Stimulated activated CD8-positive, alpha-beta memory T cell treated with anti-CD3 and anti-CD28 coated beads, Interleukin-12 subunit alpha, Interleukin-12 subunit beta, amount 100 ng/mL, for 1 hour (primary cell): ENCODE measurements around the gene ATP6V1F.

ENCODE experiments used
- DNase-seq: peaks from one replicate; pipeline ENCODE4 v3.0.0-alpha.2; 2020; ENCODE audit warnings: low read depth

The ATP6V1F gene

GRCh38 chr7:128835790-128836641 is 26.6 kb upstream of the ATP6V1F start:
- no peak for DNase-seq

- no peak for DNase-seq
These were observed 25.8 kb upstream of the ATP6V1F start for GRCh38 chr7:128836729-128837348.

GRCh38 chr7:128837521-128837921 is 25.1 kb upstream of the ATP6V1F start:
- no peak for DNase-seq

GRCh38 chr7:128838109-128838779 is 24.4 kb upstream of the ATP6V1F start:
- no peak for DNase-seq

- DNase-seq: no peak
These were observed 23.5 kb upstream of the ATP6V1F start for GRCh38 chr7:128838981-128839731.

- no peak for DNase-seq
These were observed 22.9 kb upstream of the ATP6V1F start for GRCh38 chr7:128839751-128840177.

- DNase-seq: no peak
These were observed 22.1 kb upstream of the ATP6V1F start for GRCh38 chr7:128840326-128841170.

- DNase-seq: no peak
These were observed 21.4 kb upstream of the ATP6V1F start for GRCh38 chr7:128841171-128841690.

- peak; percentile 16 for DNase-seq
These were observed 20.6 kb upstream of the ATP6V1F start for GRCh38 chr7:128841921-128842673.

- DNase-seq: no peak
These were observed 19.7 kb upstream of the ATP6V1F start for GRCh38 chr7:128842674-128843641.

GRCh38 chr7:128843938-128844621 is 18.6 kb upstream of the ATP6V1F start:
- DNase-seq: no peak

- no peak for DNase-seq
These were observed 17.8 kb upstream of the ATP6V1F start for GRCh38 chr7:128844777-128845311.

GRCh38 chr7:128845475-128845874 is 17.2 kb upstream of the ATP6V1F start:
- no peak for DNase-seq

- no peak for DNase-seq
These were observed 16.7 kb upstream of the ATP6V1F start for GRCh38 chr7:128845987-128846386.

GRCh38 chr7:128846781-128847444 is 15.7 kb upstream of the ATP6V1F start:
- no peak for DNase-seq

- DNase-seq: no peak
These were observed 14.9 kb upstream of the ATP6V1F start for GRCh38 chr7:128847721-128848211.
